HG03039 (cell line): ENCODE results near the gene TTLL11.
"Not testable (repeated sequence)": the region's sequence is repeated elsewhere in the genome, so short reads cannot be mapped to it uniquely, and the experiment has no call there.

Source experiments
- ATAC-seq: cut with Tn5 transposase; IDR thresholded peaks from one replicate; pipeline ENCODE4 v1.9.1; 2021; ENCODE audit warnings: mild to moderate bottlenecking, moderate library complexity; ENCODE audit not compliant: unreplicated experiment

Gene TTLL11

DNA sequence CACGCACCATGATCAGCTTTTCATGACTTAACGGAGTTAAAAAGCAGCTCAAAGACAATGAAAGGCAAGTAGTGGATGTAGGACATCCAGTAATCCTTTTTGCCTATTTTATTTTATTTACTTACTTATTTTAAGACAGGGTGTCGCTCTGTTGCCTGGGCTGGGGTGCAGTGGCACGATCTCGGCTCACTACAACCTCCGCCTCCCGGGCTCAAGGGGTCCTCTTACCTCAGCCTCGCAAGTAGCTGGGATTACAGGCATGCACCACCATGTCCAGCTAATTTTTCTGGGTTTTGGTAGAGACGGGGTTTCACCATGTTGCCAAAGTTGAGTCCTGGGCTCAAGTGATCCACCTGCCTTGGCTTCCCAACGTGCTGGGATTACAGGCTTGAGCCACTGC is 292.7 kb downstream of the TTLL11 start:
- ATAC-seq, result no peak

GRCh38 chr9:121798941-121799340 is 294.2 kb downstream of the TTLL11 start:
- ATAC-seq, result no peak

DNA sequence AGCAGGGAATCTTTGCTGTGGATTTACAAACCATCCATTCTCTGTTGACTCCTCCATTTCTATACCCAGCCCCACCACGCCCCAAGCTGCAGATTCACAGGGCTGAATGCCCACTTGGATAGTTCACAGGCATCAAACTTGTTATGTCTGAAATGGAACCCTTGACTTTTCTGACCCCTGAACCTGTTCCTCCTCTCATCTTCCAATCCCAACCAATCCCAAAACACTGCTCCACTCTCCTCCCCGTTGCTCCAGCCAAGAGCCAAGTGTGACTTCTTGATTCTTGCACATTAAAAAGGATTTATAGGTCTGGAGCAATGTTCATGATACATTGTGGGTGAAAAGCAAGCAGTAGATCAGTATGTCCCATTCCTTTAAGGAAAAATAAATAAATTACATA is 296.0 kb downstream of the TTLL11 start:
- no peak for ATAC-seq

GRCh38 chr9:121794334-121794733 is 298.8 kb downstream of the TTLL11 start:
- not testable (repeated sequence) for ATAC-seq

GRCh38 chr9:121792476-121792875 is 300.6 kb downstream of the TTLL11 start:
- not testable (repeated sequence) for ATAC-seq

- no peak for ATAC-seq
Observed at GRCh38 chr9:121790841-121791240, 302.3 kb downstream of the TTLL11 start.

- ATAC-seq, result no peak
Observed at GRCh38 chr9:121788686-121789366, 304.3 kb downstream of the TTLL11 start.

DNA sequence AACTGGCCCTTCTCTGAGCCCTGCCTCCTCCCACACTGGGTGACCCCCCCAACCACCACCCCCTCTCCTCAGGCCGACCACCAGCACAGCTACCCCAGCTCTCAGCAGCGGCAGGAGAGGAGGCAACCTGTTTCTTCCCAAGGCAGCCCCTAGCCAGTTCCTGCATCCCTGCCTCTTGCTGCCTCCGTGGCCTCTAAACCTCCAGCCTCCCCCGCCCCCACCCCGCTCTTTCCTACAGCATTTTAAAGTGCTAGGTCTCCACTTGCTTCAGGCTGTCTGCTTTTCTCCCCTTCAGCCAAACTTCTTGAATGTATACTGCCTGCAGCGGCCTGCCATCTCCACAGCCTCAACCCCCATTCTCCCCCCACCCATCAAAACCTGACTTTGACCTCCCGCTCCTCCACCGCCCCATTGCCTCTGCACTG is 306.1 kb downstream of the TTLL11 start:
- ATAC-seq, result no peak

DNA sequence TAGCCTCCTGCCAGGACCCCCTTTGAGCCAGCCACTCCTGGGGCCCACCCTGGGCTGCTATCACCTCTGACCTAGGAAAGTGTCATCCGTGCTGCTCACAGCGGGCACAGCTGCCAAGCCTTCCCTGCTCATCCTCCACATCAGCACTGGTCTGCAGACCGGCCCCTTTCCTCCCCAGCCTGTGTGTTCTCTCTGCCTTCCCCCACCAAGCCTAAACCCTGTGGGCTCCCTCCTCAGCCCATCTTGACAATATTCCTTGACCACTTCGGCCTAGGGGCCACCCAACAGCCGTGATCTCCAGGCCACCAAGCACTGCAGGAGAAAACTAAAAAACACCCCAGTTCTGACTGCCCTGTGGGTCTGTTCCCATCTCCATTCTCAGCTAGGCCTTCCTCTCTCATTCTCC is 306.6 kb downstream of the TTLL11 start:
- ATAC-seq, result no peak

DNA sequence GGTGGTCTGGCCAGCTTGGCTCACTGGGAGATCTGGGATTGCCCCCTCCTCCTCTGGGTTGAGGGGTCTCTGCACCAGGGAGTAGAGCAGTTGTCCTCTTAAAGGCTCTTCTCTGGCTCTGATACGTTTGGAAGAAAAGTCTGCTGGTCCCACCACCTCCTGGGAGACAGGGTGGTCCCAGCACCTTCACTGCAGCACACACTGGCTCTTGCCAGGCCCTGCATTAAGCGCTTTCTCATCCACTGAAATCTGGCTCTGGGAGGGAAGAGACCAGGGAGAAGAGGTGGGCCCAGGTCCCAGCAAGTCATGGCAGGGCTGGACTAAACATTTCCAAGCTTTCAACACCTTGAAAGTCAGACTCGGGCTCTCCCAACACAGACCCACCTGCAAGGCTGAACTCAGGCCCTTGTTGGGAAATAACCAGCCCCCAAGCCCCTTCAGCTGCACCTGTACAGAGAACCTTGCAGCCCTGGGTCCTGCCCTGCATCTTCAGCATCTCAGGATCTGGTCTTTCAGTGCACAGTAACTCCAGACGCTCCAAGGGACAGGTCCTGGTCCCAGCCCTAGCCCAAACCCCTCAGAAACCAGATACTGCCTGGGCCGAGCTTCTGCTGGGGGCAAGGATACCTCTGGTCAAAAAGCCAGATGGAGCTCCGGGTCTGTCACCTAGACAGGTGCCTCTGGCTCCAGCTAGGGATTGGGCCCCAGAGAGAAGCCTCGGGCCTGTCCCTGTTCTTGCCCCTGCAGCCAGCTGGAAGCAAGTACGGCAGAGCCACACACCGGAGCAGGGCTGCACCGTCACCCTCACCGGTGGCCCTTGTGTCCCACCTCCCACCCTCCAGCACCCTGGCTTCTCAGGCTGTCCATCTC is 307.2 kb downstream of the TTLL11 start:
- ATAC-seq, result no peak

DNA sequence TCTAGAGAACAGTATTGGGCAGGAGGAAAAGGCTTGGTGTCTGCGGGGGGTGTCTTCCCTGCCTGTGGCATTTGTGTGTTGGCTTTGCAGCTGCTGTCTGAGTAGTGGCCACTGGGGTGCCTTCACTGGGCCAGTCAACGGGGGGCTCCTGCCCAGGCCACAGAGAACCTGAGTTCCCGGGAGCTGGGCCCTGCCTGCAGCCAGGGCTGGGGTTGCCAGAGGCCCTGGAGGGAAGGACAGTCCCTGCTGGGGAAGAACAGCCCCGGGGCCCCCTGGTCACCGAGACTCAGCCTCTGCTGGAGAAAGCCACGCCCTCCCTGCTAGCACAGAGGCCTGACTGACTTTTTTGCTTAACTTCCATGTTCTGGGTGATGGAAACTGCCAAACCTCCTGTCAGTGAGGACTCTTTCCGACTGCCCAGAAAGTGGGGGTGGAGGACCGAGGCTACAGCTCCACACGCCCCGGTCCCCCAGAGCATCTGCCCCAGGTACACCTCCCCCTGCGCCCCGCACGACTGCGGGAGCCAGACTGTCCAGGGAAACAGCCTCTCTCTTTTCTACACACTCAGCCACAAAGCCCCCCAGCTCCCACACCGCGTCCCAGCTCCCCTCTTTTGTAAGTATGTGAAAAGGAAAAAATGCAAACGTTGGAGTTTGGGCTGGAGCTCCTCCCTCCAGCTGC is 308.2 kb downstream of the TTLL11 start:
- no peak for ATAC-seq

GRCh38 chr9:121783521-121784507 is 309.3 kb downstream of the TTLL11 start:
- no peak for ATAC-seq

- no peak for ATAC-seq
Observed at GRCh38 chr9:121783111-121783510, 310.0 kb downstream of the TTLL11 start.

DNA sequence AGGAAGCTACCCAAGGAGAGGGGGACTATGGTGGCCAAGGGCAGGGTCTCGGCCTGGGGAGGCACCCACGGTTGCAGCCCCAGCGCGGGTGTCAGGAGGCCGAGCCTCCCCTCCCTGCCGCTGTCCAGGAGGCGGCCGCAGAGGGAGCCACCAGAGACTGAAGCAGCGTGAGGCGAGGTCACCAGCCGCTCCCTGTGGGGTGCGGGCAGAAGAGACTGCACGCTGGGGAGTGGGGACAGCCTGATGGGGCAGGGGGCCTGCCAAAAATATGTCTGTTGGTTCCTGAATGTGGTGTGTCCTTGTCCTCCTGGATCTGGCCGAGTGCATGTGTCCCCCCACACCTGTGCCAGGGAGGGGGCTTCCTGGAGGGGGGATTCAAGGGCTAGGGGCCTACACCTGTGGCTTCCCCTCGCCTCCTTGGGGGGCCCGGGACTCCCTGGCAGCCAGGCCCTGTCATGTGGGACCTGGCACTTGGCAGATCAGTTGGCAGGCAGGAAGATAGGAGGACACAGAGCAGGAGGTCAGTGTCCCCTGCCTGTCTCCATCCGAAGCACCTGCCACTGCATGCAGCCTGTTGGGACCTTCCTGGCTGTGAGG is 310.5 kb downstream of the TTLL11 start:
- ATAC-seq, result no peak

DNA sequence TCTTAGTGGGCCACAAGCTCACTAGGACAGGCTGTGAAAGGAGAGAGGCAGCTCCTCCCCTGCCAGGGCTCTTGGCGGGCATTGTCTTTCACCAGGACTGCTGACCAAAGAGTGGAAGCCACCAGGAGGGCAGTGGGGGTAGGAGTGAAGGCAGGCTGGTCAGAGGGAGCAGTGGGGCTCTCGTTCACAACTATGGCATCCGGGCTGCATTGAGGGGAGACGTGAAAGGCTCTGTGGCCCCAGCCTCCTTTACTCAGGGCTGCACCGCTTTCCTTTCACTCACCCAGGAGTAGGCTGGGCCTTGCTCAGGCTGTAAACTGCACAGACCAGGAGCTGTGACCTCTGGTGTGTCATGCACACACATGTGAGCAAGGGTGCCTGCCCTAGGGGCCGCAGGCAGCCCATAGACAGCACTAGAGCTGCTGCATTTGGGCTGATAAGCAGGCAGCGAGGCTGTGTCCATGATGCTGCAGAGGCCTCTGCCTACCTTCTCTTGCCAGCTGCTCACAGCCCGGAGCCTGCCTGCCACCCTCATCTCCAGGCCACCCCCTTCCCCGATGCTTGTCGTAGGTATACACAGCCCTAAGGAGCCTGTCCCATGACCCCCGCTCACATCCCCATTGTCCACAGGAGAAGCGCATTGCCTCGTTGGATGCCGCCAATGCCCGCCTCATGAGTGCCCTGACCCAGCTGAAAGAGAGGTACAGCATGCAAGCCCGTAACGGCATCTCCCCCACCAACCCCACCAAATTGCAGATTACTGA is 311.2 kb downstream of the TTLL11 start:
- no peak for ATAC-seq

DNA sequence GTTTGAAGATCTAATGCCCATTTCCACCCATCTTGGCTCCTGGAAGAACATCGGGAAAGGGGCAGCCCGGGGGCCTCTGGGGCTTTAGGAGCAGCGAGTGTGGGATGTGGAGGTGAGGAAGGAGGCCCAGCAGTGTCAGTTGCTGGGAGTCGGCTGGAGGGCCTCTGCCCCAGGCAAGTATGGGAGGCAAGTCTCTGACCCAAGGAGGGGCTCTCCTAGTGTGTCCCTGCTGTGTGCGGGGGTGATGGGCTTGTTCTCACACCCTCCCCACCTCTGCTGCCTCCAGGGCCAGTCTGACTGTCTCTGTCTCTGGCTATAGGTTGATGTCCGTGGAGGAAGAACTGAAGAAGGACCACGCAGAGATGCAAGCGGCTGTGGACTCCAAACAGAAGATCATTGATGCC is 312.0 kb downstream of the TTLL11 start:
- ATAC-seq, result no peak

- no peak for ATAC-seq
Observed at GRCh38 chr9:121780177-121781040, 312.7 kb downstream of the TTLL11 start.

DNA sequence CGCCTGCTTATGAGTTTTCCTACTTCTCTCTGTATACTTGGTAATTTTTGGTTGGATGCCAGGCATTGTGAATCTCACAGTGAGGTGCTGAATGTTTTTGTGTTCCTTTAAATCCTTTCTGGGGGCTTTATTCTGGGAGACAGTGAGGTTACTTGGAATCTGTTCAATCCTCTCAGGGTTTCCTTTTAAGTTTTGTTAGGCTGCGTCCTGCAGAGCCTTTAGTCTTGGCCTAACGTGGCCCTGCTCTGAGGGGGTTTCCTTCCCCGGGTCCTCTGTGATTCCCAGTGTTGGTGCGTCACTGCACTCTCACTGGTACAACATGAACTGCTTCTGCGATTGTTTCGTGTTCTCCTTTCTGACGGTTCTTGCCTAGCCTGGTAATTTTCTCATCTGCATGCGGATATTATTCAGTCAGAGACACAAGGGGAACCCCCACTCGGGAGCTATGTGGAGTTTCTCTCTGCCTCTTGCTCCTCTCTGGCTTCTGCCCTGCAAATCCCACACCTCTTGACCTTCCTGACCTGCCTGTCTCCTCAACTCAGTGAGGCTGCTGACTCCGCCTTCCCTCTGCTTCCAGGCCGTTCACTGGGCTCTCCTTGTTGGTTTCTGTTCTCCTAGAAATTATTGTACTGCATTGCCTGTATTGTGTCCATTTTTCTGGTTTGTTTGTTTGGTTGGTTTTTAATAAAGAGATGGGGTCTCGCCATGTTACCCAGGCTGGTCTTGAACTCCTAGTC is 313.6 kb downstream of the TTLL11 start:
- ATAC-seq, result no peak
